NCI-H2171 treated with DMSO at 0.1 percent for 48 hours (cell line): Measurements from ENCODE around the gene NDUFS3.
"Not testable (repeated sequence)": the region's sequence is repeated elsewhere in the genome, so short reads cannot be mapped to it uniquely, and the experiment has no call there.

Source experiments
- DNase-seq: peaks from one replicate; lab custom pipeline; 2025; lab: John Stamatoyannopoulos, UW

The NDUFS3 gene

DNA sequence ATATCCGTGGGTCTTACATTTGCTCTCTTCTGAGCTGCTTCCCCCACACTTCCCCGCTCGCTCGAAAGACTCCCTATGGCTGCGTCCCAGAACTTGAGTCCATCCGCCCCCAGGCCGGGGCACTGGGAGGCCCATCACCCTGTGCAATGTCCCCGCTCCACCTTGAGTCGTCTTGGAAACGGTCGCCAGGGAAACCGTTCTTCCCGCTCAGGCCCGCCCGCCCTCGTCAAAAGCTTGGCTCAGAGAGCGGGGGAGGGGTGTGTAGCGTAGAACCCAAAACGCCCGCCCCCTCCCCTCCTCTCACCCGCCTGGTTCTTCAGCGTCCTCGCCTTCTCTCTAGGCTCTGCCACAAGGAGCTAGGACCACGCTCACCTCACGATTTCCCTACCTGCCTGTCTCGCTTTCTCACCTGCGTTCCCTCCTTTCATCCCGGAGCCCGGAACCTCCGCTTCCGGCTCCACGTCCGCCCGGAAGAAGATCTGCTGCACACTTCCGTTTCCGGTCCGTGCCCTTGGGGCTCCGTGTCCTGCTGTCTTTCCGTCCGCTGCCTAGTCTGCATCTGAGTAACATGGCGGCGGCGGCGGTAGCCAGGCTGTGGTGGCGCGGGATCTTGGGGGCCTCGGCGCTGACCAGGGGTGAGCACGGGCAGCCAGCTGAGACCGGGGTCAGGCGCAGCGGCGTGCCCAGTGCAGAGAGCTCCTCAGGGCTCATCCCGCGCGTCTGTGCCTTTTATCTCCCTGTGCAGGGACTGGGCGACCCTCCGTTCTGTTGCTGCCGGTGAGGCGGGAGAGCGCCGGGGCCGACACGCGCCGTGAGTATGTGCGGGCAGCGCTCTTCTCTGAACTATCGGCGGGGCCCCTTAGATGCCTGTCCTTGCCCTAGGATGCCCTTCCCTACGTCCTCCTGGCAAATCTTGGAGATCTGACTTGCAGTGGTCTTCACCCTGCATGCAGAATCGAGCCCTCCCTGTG lies at the start of gene NDUFS3, which contains the start of gene KBTBD4:
Gene NDUFS3, plus strand, starts transcription at position 551 of the 971 bp plus-strand sequence. Its CDS starts 18 bp downstream, at position 569.
Gene KBTBD4, minus strand, starts transcription at position 447 of the 971 bp plus-strand sequence. Its CDS starts 19 bp downstream, at position 428.
- DNase-seq: peak; percentile 95

GRCh38 chr11:47529951-47530350 lies 48.9 kb upstream of the NDUFS3 start:
- DNase-seq: no peak

GRCh38 chr11:47530721-47531120 lies 48.2 kb upstream of the NDUFS3 start:
- not testable (repeated sequence) for DNase-seq

- DNase-seq: no peak
Measured at GRCh38 chr11:47531666-47532065, 47.2 kb upstream of the NDUFS3 start.

- no peak for DNase-seq
Measured at GRCh38 chr11:47532597-47533213, 46.2 kb upstream of the NDUFS3 start.

DNA sequence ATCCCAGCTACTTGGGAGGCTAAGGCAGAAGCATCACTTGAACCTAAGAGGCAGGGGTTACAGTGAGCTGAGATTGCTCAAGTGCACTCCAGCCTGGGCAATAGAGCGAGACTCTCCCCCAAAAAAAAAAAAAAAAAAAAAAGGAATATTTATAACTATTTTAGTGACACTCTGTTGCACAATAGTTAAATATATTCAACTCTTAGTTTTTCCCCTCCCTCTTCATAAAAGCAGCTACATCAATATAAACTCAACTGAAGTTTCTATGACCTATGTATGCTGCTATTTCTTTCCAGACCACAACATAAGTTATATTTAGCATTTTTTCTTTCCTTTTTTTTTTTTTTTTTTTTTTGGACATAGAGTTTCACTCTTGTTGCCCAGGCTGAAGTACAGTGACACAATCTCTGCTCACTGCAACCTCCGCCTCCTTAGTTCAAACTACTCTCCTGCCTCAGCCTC lies 45.2 kb upstream of the NDUFS3 start:
- no peak for DNase-seq

- peak; percentile 43 for DNase-seq
Measured at GRCh38 chr11:47534704-47535251, 44.1 kb upstream of the NDUFS3 start.

DNA sequence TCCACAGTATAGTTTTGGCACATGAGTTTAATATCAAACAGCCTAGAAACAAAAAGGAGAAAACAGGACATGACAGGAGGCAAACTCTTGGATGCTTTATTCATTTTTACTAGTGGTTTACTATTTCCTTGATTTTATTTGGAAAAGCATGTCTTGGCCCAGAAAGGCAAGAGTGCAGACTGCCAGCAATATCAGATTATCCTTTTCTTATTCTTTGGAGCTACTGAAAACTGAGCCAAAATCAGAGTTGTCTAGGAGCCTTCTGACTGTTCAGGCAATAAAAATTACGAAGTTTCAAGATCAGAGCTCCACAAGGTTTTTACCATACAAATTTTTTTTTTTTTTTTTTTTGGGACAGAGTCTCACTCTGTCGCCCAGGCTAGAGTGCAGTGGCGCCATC lies 42.0 kb upstream of the NDUFS3 start:
- DNase-seq: no peak

GRCh38 chr11:47538741-47539565 lies 39.9 kb upstream of the NDUFS3 start:
- no peak for DNase-seq

DNA sequence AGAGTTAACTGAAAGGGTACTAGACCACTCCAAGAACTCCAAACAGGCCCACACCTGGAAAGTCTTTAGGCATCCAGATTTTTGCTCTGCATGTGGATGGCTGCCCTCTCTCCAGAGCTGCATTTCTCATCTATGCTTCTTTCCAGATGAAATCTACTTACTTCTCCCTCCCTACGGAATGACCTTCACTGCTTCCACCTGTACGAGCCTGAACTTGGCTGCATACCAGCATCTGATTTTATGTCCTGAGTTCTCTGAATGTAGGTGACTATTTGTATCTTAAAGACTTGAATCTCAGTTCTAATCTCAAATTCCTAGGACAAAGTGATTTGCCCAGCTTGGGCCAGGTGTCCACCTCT lies 39.2 kb upstream of the NDUFS3 start:
- no peak for DNase-seq

GRCh38 chr11:47541070-47541469 lies 37.8 kb upstream of the NDUFS3 start:
- DNase-seq: no peak

GRCh38 chr11:47545298-47545697 lies 33.6 kb upstream of the NDUFS3 start:
- no peak for DNase-seq

- DNase-seq: not testable (repeated sequence)
Measured at GRCh38 chr11:47546274-47546673, 32.6 kb upstream of the NDUFS3 start.

DNA sequence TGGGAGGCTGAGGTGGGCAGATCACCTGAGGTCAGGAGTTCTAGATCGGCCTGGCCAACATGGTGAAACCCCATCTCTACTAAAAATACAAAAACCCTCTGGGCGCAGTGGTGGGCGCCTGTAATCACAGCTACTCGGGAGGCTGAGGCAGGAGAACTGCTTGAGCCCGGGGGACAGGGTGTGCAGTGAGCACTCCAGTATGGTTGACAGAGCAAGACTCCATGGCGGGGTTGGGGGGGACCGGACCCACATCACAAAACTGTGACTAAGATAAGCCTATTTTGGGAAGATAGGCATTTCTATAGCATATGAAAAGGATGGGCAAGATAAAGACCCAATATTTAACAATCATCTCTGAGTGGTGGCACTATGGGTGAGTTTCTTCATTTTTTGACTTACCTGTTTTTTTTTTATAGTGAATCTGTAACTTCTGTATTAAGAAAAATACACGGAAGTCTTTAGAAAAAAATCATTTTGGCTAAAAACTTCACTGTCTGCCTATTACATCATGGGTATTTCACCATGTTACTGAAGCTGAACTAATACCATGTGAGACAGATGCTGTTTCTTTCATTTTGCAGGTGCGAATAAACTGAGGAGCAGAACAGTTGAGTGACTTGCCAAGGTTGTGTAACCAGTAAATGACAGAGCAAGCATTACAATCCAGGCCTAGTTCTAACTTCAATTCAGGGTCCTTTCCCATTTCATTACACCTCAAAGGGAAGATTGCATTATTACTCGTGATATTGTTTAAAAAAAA lies 28.4 kb upstream of the NDUFS3 start:
- DNase-seq: no peak

- no peak for DNase-seq
Measured at GRCh38 chr11:47551086-47551485, 27.8 kb upstream of the NDUFS3 start.

DNA sequence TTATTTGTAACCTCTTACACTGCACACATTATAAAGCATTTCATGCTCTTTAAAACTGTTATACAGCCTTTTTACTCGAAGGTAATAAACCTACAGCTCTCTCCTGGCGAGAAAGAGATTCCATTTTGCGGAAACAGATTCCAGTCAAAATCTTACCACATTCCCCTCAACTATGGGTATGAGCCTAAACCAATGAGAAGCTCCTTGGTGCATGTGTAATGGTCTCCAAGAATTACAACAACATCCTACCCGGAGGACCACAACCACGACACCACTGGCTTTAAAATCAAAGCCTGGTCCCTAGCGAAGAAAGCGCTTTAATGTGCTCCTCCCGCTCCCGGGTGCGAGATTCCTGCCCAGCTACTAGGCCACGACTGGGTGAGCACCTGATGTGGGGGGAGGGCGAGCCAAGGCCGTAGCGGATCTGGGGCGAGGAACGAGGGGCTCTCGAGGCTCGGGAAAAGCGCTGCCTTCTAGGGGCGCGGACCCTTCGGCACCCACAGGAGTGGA lies 26.8 kb upstream of the NDUFS3 start:
- no peak for DNase-seq

GRCh38 chr11:47552566-47553405 lies 26.1 kb upstream of the NDUFS3 start, which contains the start of gene CELF1:
CELF1 (minus strand) TSS chr11:47553132; CDS start chr11:47499523, 53,609 bp downstream.
- DNase-seq: peak; percentile 97

- DNase-seq: no peak
Measured at GRCh38 chr11:47553406-47553743, 25.5 kb upstream of the NDUFS3 start.

GRCh38 chr11:47557004-47557403 lies 21.9 kb upstream of the NDUFS3 start:
- not testable (repeated sequence) for DNase-seq

DNA sequence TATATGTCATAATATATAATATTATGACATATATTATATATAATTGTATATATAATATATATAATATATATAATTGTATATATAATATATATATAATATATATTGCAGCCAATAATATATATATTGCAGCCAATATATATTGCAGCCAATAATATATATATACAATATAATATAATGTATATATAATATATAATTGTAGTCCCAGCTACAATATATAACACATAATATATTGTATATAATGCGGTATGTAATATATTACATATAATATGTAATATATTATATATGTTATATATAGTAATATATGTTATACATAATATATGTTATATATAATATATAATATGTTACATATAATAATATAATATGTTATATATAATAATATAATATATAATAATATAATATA lies 20.2 kb upstream of the NDUFS3 start:
- no peak for DNase-seq
